ENCODE measurements around the gene RAB11FIP5. TPM values are rescaled to one million over a fixed set of nuclear protein-coding genes. Genes with fewer than 3 reads are reported as not detected.
A peak's percentile ranks its signal among the peaks of the same experiment; 100 is the strongest.

Gene RAB11FIP5
- total and polyA plus RNA-seq, 2 experiments from 2014 or later, result 4.4 to 16.6 TPM

DNA sequence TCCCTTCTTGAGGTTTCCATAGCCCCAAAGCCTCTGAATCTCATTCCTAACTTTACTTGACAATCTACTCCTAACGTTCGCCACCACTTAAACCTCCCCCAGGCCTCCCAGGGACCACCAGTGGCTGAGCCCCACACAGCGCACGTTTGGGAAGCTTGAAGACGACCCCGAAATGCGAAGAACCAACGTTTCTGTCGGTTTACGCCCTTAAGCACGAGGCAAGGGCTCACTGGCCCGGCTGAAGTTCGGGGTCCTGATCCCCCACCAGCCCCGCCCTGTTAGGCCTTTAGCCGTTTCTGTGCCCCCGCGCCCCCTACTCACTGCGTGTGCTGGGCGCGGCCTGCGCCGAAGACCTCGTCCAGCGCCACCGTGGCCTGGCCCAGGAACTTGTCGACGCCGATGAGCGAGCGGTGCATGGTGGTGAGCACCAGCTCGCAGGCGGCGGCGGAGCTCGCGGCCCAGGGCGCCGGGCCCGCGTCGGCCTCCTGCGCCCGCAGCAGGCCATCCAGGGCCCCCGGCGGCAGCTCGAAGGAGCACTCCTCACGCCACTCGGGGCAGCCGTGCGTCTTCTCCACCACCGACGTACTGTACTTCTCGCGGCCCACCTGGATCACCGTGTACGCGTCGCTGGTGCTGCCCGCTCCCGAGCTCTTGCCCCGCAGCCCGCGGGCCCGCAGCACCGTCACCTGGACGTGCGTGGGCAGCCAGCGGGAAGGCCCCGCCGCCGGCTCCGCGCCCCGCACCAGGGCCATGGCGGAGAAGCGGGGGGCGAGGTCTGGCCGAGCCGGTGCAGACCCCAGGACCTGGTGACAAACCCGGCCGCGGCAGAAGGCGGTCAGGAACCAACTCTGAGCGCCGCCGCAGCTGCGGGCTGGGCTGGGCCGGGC lies 479 bp downstream of the RAB11FIP5 start:
- Mint-ChIP-seq H3K36me3 (ENCODE audit: low read depth) (peaks cover 15% of the 10 kb centered on the region), H3K4me1 (peaks cover 28% of the 10 kb centered on the region), H3K9me3 (peaks cover 8% of the 10 kb centered on the region; the same call in 1 of the 3 replicates), H3K4me3 (peak overlapping the region; percentile 92), H3K27ac (peak overlapping the region; percentile 47; the same call in 1 of the 2 replicates), H3K27me3 (ENCODE audit: insufficient read depth, low read depth, poor library complexity) (peaks cover 30% of the 10 kb centered on the region)
- H2AFZ ChIP-seq, result peak overlapping the region; percentile 90
- peak overlapping the region; percentile 82 for H3K4me3 ChIP-seq
- no peaks in the 10 kb centered on the region for H3K9me2 ChIP-seq (ENCODE audit: insufficient read depth)
- H3K4me2 ChIP-seq, result peak overlapping the region; percentile 96
- H3K4me1 ChIP-seq (ENCODE audit: insufficient read depth), result peaks cover 23% of the 10 kb centered on the region
- DNase-seq (ENCODE audit: low spot score) (peak; percentile 69), ATAC-seq (peak; percentile 50)
- no peaks in the 10 kb centered on the region; the same call in 1 of the 2 replicates for H3K36me3 ChIP-seq (ENCODE audit: insufficient read depth)
- H3K27me3 ChIP-seq (ENCODE audit: insufficient read depth), result peaks cover 34% of the 10 kb centered on the region
- H3K79me2 ChIP-seq (replicated peaks; ENCODE audit: insufficient read depth), result peaks cover 27% of the 10 kb centered on the region
- H4K20me1 ChIP-seq (replicated peaks; ENCODE audit: insufficient read depth), result peaks cover 20% of the 10 kb centered on the region
- peaks cover 12% of the 10 kb centered on the region for H3F3A ChIP-seq (replicated peaks; ENCODE audit: low read depth)
- TF ChIP-seq, protein P1, sequence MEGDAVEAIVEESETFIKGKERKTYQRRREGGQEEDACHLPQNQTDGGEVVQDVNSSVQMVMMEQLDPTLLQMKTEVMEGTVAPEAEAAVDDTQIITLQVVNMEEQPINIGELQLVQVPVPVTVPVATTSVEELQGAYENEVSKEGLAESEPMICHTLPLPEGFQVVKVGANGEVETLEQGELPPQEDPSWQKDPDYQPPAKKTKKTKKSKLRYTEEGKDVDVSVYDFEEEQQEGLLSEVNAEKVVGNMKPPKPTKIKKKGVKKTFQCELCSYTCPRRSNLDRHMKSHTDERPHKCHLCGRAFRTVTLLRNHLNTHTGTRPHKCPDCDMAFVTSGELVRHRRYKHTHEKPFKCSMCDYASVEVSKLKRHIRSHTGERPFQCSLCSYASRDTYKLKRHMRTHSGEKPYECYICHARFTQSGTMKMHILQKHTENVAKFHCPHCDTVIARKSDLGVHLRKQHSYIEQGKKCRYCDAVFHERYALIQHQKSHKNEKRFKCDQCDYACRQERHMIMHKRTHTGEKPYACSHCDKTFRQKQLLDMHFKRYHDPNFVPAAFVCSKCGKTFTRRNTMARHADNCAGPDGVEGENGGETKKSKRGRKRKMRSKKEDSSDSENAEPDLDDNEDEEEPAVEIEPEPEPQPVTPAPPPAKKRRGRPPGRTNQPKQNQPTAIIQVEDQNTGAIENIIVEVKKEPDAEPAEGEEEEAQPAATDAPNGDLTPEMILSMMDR (conservative IDR thresholded peaks at IDR 0.05; ENCODE audit: low read depth in 2 of 2), result no peak
- no peak for TF ChIP-seq JUNB (IDR thresholded peaks at IDR 0.05; ENCODE audit: unreplicated experiment)
- no peak for TF ChIP-seq EZH2phosphoT487 (IDR thresholded peaks at IDR 0.05; ENCODE audit: unreplicated experiment)
- TF ChIP-seq POLR2AphosphoS5 (IDR thresholded peaks at IDR 0.05; ENCODE audit: low read depth), result no peak
- TF ChIP-seq ZNF331 (CRISPR knock-in tag; IDR thresholded peaks at IDR 0.05; ENCODE audit: low read depth), result no peak
- no peak for TF ChIP-seq STAT1 (IDR thresholded peaks at IDR 0.05; ENCODE audit: unreplicated experiment)
- TF ChIP-seq, protein P2, sequence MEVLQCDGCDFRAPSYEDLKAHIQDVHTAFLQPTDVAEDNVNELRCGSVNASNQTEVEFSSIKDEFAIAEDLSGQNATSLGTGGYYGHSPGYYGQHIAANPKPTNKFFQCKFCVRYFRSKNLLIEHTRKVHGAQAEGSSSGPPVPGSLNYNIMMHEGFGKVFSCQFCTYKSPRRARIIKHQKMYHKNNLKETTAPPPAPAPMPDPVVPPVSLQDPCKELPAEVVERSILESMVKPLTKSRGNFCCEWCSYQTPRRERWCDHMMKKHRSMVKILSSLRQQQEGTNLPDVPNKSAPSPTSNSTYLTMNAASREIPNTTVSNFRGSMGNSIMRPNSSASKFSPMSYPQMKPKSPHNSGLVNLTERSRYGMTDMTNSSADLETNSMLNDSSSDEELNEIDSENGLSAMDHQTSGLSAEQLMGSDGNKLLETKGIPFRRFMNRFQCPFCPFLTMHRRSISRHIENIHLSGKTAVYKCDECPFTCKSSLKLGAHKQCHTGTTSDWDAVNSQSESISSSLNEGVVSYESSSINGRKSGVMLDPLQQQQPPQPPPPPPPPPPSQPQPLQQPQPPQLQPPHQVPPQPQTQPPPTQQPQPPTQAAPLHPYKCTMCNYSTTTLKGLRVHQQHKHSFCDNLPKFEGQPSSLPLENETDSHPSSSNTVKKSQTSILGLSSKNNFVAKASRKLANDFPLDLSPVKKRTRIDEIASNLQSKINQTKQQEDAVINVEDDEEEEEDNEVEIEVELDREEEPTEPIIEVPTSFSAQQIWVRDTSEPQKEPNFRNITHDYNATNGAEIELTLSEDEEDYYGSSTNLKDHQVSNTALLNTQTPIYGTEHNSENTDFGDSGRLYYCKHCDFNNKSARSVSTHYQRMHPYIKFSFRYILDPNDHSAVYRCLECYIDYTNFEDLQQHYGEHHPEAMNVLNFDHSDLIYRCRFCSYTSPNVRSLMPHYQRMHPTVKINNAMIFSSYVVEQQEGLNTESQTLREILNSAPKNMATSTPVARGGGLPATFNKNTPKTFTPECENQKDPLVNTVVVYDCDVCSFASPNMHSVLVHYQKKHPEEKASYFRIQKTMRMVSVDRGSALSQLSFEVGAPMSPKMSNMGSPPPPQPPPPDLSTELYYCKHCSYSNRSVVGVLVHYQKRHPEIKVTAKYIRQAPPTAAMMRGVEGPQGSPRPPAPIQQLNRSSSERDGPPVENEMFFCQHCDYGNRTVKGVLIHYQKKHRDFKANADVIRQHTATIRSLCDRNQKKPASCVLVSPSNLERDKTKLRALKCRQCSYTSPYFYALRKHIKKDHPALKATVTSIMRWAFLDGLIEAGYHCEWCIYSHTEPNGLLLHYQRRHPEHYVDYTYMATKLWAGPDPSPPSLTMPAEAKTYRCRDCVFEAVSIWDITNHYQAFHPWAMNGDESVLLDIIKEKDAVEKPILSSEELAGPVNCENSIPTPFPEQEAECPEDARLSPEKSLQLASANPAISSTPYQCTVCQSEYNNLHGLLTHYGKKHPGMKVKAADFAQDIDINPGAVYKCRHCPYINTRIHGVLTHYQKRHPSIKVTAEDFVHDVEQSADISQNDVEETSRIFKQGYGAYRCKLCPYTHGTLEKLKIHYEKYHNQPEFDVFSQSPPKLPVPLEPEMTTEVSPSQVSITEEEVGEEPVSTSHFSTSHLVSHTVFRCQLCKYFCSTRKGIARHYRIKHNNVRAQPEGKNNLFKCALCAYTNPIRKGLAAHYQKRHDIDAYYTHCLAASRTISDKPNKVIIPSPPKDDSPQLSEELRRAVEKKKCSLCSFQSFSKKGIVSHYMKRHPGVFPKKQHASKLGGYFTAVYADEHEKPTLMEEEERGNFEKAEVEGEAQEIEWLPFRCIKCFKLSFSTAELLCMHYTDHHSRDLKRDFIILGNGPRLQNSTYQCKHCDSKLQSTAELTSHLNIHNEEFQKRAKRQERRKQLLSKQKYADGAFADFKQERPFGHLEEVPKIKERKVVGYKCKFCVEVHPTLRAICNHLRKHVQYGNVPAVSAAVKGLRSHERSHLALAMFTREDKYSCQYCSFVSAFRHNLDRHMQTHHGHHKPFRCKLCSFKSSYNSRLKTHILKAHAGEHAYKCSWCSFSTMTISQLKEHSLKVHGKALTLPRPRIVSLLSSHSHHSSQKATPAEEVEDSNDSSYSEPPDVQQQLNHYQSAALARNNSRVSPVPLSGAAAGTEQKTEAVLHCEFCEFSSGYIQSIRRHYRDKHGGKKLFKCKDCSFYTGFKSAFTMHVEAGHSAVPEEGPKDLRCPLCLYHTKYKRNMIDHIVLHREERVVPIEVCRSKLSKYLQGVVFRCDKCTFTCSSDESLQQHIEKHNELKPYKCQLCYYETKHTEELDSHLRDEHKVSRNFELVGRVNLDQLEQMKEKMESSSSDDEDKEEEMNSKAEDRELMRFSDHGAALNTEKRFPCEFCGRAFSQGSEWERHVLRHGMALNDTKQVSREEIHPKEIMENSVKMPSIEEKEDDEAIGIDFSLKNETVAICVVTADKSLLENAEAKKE (CRISPR knock-in tag; IDR thresholded peaks at IDR 0.05), result no peak
- no peak for TF ChIP-seq ZNF114 (CRISPR knock-in tag; IDR thresholded peaks at IDR 0.05)
- no peak overlapping the region for H3K27ac ChIP-seq (ENCODE audit: low read depth)
